NB4 (cell line): Measurements from ENCODE around the gene HECA.

Experiments
- DNase-seq: peaks from one replicate; pipeline ENCODE4 v3.0.0; 2010; ENCODE audit warnings: low read depth
- H3K4me3 ChIP-seq: one replicate; pipeline ENCODE4 v1.5.1; 2011; ENCODE audit warnings: mild to moderate bottlenecking, low read depth, low read length, moderate library complexity
- CTCF ChIP-seq: IDR thresholded peaks from one replicate; pipeline ENCODE4 v1.5.1; 2012; ENCODE audit warnings: low read depth, low read length
- MAX ChIP-seq: IDR thresholded peaks from 2 replicates; pipeline ENCODE4 v1.6.1; 2011; ENCODE audit warnings: low read depth, low read length
- MYC ChIP-seq: IDR thresholded peaks from 2 replicates; pipeline ENCODE4 v1.6.1; 2011; ENCODE audit warnings: low read depth, low read length
- POLR2A ChIP-seq: IDR thresholded peaks from 2 replicates; pipeline ENCODE4 v1.6.1; 2011; ENCODE audit warnings: mild to moderate bottlenecking; ENCODE audit not compliant: insufficient read length; ENCODE audit errors: extremely low read depth

The HECA gene

GRCh38 chr6:139186242-139186641, 51.4 kb downstream of the HECA start:
- H3K4me3 ChIP-seq = no peak overlapping the region
- TF ChIP-seq CTCF = no peak
- TF ChIP-seq MAX = no peak
- no peak for TF ChIP-seq POLR2A
- TF ChIP-seq MYC = no peak
- no peak for DNase-seq

GRCh38 chr6:139186692-139187091, 51.8 kb downstream of the HECA start:
- H3K4me3 ChIP-seq = no peak overlapping the region
- TF ChIP-seq CTCF (no peak), POLR2A (no peak), MYC (no peak), MAX (no peak)
- no peak for DNase-seq

GRCh38 chr6:139187489-139187888, 52.6 kb downstream of the HECA start:
- TF ChIP-seq POLR2A (no peak), CTCF (no peak), MYC (no peak), MAX (no peak)
- no peak for DNase-seq
- H3K4me3 ChIP-seq = no peak overlapping the region

GRCh38 chr6:139189665-139190064, 54.8 kb downstream of the HECA start:
- H3K4me3 ChIP-seq = no peak overlapping the region
- DNase-seq = no peak
- TF ChIP-seq CTCF (no peak), MAX (no peak), MYC (no peak), POLR2A (no peak)

- DNase-seq = no peak
- TF ChIP-seq POLR2A (no peak), MYC (no peak), CTCF (no peak), MAX (no peak)
These were observed 59.9 kb downstream of the HECA start for GRCh38 chr6:139194740-139195139.

More at GRCh38 chr6:139194740-139195139, 59.9 kb downstream of the HECA start:
- H3K4me3 ChIP-seq = no peak overlapping the region
